Activated naive CD8-positive, alpha-beta T cell treated with anti-CD3 and anti-CD28 coated beads, Interleukin-2, amount 50 U/mL, for 16 hours (primary cell): ENCODE results near the gene HOXA6.

ENCODE experiments used
- DNase-seq: peaks from one replicate; pipeline ENCODE4 v3.0.0-alpha.2; 2020; ENCODE audit warnings: low read depth, low spot score

Gene HOXA6

DNA sequence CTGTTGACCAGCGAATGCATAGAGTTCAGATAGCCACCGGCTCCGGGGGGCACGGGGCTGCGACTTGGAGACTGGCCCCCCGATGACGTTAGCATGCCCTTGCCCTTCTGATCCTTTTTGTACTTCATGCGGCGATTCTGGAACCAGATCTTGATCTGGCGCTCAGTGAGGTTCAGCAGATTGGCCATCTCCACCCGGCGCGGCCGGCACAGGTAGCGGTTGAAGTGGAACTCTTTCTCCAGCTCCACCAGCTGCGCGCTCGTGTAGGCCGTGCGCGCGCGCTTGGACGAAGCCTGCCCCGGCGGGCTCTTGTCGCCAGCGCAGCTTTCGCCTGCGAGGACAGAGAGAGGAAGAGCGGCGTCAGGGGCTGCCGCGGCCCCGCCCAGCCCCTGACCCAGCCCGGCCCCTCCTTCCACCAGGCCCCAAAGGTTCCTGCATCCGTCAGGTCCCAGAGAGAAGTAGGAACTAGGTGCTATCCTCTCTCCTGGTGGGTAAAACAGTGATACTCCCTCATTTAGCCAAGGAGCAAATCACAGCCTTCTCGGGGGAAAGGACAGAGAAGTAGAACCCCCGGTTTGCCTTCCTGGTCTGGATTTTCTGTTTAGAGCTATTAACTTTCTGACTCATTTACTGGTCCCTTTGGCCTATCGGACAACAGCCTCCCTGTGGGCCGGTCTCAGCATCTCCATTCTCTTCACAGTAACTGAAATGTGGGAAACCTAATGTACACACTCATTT is 39.0 kb downstream of the HOXA6 start:
- DNase-seq, result no peak

DNA sequence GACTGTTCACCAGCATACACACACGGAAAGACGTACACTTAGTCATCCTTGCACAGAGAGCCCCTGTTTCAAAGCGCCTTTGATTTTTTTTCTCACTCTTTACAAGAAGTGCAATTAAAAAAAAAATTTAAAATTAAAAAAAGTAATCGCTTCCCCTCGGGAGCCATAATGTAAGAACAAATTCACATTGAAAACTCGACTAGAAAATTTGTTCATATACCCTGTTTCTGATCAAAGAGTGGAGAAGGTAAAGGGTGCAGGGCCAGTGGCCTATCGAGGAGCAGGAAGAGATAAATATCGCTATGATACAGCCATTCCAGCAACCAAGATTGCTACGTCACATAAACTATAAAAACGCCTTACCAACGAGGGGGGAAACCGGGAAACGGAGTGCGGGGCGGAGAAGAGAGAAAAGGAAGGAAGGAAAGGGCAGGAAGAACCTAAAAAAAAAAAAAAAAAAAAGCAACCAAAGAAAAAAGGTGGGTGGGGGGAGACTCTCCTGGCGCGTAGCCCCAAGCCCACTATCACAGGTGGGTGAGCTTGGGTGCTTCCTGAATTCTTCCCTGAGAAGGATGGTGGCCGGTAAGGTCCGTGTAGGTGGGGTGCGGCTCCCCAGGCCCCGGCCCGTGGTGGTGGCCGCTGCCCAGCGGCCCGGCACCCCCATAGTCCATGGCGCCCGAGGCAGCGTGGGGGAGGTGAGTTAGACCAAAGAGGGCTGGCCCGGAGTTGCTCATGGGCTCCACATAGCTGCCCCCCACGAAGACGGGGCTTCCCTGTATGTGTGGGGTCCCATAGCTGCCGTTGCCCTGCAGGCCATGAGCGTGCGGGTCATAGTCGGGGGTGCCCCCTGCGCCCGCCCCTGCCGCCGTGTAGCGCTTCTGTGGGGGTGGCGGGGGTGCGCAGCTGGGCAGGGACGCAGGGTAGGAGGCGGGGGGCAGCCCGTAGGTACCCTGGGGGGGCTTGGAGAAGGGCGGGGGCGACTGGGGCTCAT is 39.9 kb downstream of the HOXA6 start:
- DNase-seq, result no peak

DNA sequence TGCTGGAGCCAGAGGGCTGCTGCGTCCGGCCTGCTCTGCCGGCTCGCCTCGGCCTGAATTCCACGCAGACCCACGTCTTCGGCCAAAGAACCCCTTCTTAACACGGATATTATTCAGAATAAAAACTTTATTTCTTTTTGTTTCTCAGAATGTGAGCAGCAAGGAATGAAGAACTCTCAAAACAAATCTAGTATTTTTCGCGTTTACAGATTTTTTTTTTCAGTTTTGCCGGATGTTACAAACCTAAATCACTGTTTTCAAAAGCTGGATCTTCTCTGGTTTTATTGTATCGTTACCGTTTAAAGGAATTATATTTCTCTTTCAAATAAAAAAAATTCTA is 40.7 kb downstream of the HOXA6 start:
- DNase-seq, result no peak

GRCh38 chr7:27106181-27106900 is 41.2 kb downstream of the HOXA6 start:
- no peak for DNase-seq

- no peak for DNase-seq
Observed at GRCh38 chr7:27105301-27106031, 42.1 kb downstream of the HOXA6 start.

- DNase-seq, result no peak
Observed at GRCh38 chr7:27104341-27105058, 43.1 kb downstream of the HOXA6 start.

DNA sequence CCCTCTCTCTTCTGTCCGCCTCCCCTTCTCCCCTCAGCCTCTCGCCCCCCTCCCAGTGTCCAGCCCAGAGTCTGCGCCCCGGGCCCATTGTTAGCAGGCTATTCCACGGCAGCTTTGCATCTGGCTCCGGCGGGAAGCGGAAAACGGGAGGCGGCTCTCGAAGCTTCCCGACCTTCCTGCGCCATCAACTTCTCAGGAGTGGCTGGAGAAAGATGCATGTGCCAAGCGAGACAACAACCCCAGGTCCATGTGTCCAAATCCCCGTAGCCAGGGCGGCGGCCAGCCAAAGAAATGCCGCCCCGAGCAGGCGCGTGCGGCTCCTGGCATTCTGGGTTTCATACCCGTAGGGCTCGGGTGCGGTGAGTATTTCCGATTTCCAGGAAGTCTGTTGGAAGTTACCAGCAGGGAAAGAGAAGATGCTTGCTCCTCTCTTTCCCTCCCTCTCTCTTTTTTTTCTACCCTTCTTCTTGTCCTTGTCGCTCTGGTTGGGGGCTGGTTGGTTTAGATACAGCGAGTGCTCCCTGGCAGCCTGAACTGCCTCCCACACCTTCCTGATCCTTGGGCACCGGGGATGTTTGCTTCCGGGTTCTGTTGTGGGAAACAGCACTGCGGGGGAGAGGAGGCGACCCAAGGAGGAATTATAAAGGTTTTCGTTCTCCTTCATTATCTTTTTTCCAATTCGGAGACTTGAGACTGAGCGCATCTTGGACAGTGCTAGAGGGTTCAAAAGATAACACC is 43.9 kb downstream of the HOXA6 start:
- no peak for DNase-seq

DNA sequence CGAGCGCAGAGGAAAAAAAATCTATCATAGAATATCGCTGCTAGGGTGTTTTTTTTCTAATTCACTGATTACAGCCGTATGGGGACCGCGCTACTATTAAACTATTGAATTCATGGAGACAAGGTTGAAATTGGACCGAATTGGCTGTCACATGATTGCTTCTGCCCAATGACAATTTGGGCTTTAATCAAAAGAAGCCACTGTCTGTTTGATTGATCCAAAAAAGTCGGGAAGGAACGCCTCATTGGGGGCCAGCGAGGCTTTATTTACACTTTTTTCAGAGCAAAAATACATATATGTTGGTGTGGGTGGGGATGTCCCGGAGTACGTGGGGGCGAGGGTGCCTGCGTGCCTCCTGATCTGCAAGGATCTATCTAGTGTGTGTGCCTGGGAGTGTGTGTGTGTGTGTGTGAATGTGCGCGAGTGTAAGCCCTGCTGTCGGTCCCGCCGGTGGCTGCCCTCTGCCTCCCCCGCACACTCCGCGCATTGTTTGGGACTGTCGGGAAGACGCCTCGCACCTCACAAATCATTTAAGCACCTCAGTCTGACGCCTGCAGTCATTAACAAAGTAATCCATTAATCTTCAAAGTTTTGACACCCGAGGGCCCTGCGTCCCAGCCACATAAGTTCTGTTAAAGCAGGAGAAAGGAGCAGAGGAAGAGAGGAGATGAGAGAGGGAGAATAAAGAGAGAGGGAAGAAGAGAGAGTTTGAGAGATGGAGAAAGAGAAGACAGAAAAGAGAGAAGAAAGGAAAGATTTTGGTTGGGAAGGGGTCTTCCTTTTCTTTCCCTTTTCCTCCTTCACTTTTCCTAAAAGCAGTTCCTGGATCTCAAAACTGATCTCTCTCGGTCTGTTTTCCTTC is 44.8 kb downstream of the HOXA6 start, which contains the start of gene HOXA2:
Gene HOXA2 (minus strand): TSS at position 103 of the 862 bp plus-strand sequence. CDS start 183 bp downstream, outside the sequence.
- DNase-seq, result no peak

DNA sequence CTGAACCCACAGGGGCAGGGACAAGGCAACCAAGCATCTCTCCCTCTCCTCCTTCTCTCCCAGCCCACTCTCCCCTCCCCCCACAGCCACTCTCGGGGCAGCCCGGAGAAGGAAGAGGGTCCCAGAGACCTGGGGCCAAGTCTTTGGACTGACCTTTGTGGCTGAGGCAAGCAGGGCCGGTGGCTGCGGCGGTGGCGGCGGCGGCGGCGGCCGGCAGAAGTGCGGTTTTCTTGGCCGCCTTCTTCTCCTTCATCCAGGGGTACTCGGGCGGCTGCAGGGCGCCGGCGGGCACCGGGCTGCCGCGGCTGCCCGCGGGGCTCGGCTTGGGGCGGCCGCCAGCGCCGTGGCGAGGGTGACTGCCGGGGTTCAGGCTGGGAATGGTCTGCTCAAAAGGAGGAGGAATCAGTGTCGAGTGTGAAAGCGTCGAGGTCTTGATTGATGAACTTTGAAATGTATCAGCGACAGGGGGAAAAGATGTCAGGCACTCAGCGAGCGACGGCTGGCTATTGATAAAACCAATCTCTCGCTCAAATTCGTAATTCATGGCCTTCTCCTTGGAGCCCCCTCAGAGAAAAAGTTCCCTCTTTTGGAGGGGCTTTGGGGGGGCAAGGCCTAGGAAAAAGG is 45.5 kb downstream of the HOXA6 start:
- no peak for DNase-seq

- DNase-seq, result no peak
Observed at GRCh38 chr7:27101171-27101956, 46.2 kb downstream of the HOXA6 start.

DNA sequence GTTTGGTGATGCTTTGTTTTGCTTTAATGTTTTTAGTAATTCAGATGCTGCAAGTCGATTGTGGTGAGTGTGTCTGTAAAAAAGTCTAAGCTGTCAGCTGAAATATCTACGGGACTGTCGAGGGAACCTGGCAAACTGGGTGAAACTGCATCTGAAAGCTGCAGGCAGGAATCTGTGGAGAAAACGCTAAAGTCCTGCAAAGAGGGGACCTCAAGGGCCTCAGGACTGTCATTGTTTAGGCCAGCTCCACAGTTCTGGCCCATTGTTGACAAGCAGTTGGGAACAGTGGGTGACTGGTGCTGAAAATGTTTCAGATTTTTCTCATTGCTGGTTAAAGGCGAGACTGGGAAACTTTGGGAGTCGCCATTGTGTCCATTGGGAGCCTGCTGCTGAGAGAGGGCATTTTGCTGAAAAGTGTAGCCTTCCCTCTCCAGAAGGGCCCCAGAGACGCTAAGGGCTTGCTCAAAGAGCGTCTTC is 46.8 kb downstream of the HOXA6 start:
- no peak for DNase-seq

GRCh38 chr7:27099453-27100370 is 47.9 kb downstream of the HOXA6 start:
- no peak for DNase-seq

GRCh38 chr7:27098578-27099451 is 48.8 kb downstream of the HOXA6 start:
- no peak for DNase-seq

DNA sequence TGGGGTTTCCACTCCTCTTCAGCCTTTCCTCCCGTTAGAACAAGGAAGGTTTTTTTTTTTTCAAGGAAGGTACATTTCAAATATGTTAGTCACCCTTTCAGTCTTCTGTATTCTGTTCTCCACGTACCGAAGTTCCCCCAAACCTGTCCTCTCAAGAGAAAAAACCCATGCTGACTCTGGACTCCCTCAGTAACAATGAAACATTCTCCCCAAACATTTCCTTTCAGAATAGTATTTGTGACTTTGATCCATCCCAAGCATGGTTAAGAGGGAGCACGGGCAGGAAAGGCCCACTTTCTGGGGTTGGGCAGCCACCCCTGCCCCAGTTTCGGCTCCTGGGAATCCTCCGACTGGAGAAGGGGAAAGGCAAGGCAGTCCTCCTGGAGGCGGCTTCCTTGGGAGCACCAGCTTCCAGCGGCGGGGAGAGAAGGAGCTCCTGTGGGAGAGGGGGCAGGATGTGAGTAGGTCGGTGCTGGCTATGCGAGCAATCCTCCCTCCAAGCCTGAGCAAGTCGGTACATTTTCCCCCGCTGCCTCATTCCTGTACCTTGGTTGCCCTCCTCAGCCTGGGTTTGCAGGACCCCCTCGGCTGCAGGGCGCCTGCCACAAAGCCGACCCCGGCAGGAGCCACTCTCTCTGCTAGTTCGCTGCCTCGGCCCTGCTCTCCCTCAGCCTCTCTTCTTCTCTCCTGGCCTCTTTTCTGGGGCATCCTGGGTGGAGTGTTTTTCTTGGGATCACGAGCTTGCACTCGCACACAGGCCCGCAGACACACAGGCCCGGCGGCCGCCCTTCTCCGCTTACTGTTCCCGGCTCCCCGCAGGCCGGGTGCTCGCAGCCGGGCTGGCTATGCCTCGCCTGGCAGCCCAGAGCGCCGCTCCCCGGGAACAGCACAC is 49.6 kb downstream of the HOXA6 start:
- DNase-seq, result no peak
